Uterine smooth muscle cell (primary cell): ENCODE measurements around the gene RETREG1. TPM values are rescaled to one million over a fixed set of nuclear protein-coding genes. Genes with fewer than 3 reads are reported as not detected.

ENCODE experiments used
- total RNA-seq: library from RNA; depleted of rRNA; stranded (reverse); fragments of >200 nt; gene quantifications from 2 replicates; pipeline ENCODE4 v1.2.3, GENCODE V29; 2014

RETREG1 gene, protein sequence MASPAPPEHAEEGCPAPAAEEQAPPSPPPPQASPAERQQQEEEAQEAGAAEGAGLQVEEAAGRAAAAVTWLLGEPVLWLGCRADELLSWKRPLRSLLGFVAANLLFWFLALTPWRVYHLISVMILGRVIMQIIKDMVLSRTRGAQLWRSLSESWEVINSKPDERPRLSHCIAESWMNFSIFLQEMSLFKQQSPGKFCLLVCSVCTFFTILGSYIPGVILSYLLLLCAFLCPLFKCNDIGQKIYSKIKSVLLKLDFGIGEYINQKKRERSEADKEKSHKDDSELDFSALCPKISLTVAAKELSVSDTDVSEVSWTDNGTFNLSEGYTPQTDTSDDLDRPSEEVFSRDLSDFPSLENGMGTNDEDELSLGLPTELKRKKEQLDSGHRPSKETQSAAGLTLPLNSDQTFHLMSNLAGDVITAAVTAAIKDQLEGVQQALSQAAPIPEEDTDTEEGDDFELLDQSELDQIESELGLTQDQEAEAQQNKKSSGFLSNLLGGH
- 4.3 and 6.6 TPM in 2 replicates for total RNA-seq

DNA sequence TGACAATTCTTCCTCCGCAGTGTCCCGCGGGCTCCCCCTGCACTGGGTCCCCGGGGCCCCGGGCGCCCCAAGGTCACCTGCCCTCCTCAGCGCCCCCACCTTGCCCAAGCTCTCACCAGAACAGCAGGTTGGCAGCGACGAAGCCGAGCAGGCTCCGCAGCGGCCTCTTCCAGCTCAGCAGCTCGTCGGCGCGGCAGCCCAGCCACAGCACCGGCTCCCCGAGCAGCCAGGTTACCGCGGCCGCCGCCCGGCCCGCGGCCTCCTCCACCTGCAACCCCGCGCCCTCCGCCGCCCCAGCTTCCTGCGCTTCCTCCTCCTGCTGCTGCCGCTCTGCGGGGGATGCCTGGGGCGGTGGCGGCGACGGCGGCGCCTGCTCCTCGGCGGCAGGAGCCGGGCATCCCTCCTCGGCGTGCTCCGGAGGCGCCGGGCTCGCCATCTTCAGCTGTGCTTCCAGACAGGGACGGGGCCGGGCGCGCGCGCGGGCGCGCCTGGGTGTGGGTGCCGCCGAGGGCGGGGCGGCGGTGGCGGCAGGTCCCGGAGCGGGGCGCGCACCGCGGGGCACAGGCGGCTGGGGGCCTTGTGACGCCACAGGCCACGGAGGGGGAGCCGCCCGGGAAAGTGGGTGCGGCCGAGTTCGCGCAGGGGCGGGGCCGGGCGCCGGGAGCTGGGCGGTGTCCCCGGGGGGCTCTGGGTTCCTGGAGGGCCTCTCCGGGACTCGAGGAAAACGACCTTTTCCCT, at the start of gene RETREG1:
TSS of gene RETREG1 (minus strand) at position 462 of the 738 bp plus-strand sequence. CDS start at position 436, 26 bp downstream.

DNA sequence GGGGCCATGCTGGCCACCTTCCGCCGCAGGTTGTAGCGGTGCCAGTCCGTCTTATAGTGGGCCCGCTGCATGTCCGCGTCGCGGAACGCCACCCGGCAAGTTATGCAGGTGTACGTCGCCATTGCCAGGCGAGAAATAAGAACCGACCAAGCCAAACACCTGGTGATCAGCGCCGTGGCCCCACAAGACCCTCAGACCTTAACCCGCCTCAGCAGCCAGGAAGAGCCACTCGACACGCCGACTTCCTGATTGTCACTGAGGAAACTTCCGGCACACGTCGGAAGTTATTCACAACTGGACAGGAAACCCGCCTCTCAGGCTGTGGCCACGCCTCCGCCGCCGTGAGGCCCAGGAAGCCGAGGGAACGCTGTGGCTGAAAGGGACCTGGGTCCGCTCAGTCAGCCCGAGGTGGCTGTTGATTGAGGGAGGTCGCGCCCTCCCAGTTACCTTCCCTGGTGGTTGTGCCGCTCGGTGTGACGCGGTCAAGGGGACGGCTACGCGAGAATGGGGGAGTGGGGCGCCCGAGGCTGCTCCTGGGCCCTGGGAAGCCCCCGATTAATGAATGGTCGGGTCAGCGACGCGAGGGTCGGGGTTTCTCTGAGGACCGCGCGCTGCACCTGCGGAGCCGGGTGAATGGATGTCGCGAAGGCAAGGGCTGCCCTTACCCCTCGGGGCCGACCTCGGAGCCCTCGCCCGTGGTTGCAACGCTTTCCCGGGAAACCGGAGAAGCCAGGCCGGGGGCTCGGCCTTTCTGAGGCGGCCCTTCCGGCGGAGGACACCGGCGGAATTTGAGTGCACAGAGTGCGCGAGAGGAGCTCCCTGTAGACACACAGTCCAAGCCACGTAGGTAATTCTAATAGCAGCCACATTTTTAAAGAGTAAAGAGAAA, 151.0 kb downstream of the RETREG1 start, which contains the start of gene ZNF622:
TSS of gene ZNF622 (minus strand) at position 257 of the 889 bp plus-strand sequence. CDS start at position 122, 135 bp downstream.

Other genes with a start within 250 kb of the RETREG1 start
- 67.7 and 74.9 TPM in 2 replicates for gene ZNF622, start 151.2 kb downstream of the RETREG1 start, total RNA-seq